Measurements from ENCODE around the gene LNX2. TPM values are rescaled to one million over a fixed set of nuclear protein-coding genes. Genes with fewer than 3 reads are reported as not detected.

LNX2 gene
- total and polyA plus RNA-seq, 9 donors = 3.6 to 9.8 (median 7.8) TPM

GRCh38 chr13:27523346-27524073 lies 96.8 kb downstream of the LNX2 start:
- Histone ChIP-seq H3K27me3 (no peaks in the 10 kb centered on the region), H3K4me1 (ENCODE audit: insufficient read depth) (no peaks in the 10 kb centered on the region), H3K9me3 (no peaks in the 10 kb centered on the region), H3K27ac (no peak overlapping the region), H3K36me3 (no peaks in the 10 kb centered on the region), H3K4me3 (no peak overlapping the region)
- DNase-seq = no peak
- TF ChIP-seq EP300 (IDR thresholded peaks at IDR 0.05) (no peak), CTCF (IDR thresholded peaks at IDR 0.05) (no peak), POLR2A (IDR thresholded peaks at IDR 0.05) (no peak)
- WGBS, 3 donors = 82 to 86% (median 84%) methylated on average over 4 of the region's 4 CpGs
- intact Hi-C loops (cut with DNase I) = loop anchor here in 1 of 4 donors (10.0 kb wide), 1 partner anchor 149 kb away; no protein-coding TSS in a partner anchor

GRCh38 chr13:27522847-27523246 lies 97.5 kb downstream of the LNX2 start:
- Histone ChIP-seq H3K27me3 (no peaks in the 10 kb centered on the region), H3K9me3 (no peaks in the 10 kb centered on the region), H3K27ac (no peak overlapping the region), H3K4me1 (ENCODE audit: insufficient read depth) (no peaks in the 10 kb centered on the region), H3K4me3 (no peak overlapping the region), H3K36me3 (no peaks in the 10 kb centered on the region)
- intact Hi-C loops (cut with DNase I) = loop anchor here in 1 of 4 donors (10.0 kb wide), 1 partner anchor 148 kb away; no protein-coding TSS in a partner anchor
- TF ChIP-seq CTCF (IDR thresholded peaks at IDR 0.05) = no peak
- 36 to 57% (median 55%) methylated on average over 4 of the region's 4 CpGs for WGBS, 3 donors
- no peak for DNase-seq

DNA sequence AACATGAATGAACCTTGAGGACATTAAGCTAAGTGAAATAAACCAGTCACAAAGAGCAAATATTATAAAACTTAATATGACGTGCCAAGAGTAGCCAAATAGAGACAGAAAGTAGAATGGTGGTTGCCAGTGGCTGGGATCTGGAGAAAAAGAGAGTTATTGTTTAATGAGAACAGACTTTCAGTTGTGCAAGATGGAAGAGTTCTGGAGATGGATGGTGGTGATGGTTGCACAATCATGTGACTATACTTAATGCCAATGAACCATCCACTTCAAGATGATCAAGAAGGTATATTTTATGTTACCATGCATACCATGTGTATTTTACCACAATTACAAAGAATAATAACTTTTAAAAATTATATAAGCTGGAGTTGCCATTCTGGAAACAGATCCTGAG lies 104.2 kb downstream of the LNX2 start:
- TF ChIP-seq POLR2A (IDR thresholded peaks at IDR 0.05) = no peak
- TF ChIP-seq EP300 (IDR thresholded peaks at IDR 0.05) = no peak
- TF ChIP-seq CTCF (IDR thresholded peaks at IDR 0.05) = no peak

GRCh38 chr13:27510082-27510481 lies 110.2 kb downstream of the LNX2 start:
- Histone ChIP-seq H3K27me3 (no peaks in the 10 kb centered on the region), H3K36me3 (no peaks in the 10 kb centered on the region), H3K4me1 (ENCODE audit: insufficient read depth) (no peaks in the 10 kb centered on the region), H3K4me3 (no peak overlapping the region), H3K9me3 (no peaks in the 10 kb centered on the region), H3K27ac (no peak overlapping the region)
- TF ChIP-seq CTCF (IDR thresholded peaks at IDR 0.05) (no peak), EP300 (IDR thresholded peaks at IDR 0.05) (no peak)
- 75 to 79% (median 75%) methylated on average over 5 of the region's 5 CpGs for WGBS, 3 donors
- intact Hi-C loops (cut with DNase I) = no loop called here
- no peak for DNase-seq

More for the DNA sequence above, 104.2 kb downstream of the LNX2 start:
- Histone ChIP-seq H3K4me1 (ENCODE audit: insufficient read depth) (no peaks in the 10 kb centered on the region), H3K4me3 (no peak overlapping the region), H3K27me3 (no peaks in the 10 kb centered on the region), H3K36me3 (no peaks in the 10 kb centered on the region), H3K9me3 (no peaks in the 10 kb centered on the region), H3K27ac (no peak overlapping the region)
- intact Hi-C loops (cut with DNase I) = no loop called here
- 77 to 84% (median 79%) methylated on average over 1 of the region's 1 CpG for WGBS, 3 donors
- no peak for DNase-seq
